GM03348 (cell line): ENCODE results near the gene PGA4.
"Not testable (repeated sequence)": the region's sequence is repeated elsewhere in the genome, so short reads cannot be mapped to it uniquely, and the experiment has no call there.

ENCODE experiments used
- DNase-seq: peaks from one replicate; pipeline ENCODE4 v3.0.0; 2012; ENCODE audit warnings: low spot score

PGA4 gene

DNA sequence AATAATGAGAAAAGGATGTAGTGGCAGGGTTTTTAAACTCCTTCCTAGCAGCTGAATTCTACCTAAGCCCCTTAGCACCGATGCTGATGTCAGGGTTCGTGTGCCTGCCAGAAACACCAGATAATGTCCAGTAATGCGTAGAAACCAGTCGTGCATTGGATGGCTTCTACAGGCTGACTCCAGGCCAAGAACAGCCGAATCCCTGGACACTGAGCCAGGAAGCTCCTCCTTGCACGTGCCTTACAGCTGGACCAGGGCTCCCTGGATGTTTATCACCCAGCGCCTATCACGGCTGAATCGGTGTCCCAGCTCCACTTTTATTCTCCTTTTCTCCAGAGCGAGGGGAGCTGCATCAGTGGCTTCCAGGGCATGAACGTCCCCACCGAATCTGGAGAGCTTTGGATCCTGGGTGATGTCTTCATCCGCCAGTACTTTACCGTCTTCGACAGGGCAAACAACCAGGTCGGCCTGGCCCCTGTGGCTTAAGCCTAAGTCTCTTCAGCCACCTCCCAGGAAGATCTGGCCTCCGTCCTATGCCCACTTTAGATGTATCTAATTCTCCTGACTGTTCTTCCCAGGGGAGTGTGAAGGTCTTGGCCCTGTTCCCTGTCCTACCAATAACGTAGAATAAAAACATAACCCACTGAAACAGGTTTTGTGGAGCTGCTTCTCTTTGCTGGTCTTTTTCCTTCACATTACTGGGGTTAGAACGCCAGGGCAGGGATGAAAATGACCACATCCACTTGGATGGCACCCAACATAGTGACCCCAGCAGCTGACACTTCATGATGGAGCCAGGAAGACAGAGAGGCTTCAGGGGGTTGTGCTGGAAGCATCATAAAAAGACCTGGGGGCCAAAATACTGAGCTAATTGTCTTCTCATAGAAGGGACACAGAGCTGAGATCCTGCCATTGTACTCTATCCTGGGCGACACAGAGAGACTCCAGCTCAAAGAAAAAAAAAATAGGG lies 28.9 kb downstream of the PGA4 start:
- DNase-seq, result not testable (repeated sequence)

DNA sequence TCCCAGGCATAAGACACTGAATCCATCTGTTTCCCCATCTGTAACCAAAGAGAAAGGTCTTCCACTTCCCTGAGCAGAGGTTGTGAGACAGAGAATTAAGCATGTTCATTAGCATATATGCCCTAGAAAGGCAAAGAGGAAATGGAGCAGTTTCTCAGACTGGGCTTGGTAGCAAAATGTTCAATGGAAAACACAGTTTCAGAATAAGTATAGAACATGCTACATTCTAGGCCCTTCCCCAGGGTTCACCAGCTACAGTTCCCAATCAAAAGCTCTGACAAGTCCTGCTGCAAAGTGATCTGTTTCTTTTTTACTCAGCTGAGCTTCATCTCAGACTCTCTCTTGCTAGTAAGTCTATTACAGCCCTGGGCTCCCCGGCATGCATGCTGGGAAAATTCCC lies 30.2 kb downstream of the PGA4 start:
- DNase-seq, result not testable (repeated sequence)

DNA sequence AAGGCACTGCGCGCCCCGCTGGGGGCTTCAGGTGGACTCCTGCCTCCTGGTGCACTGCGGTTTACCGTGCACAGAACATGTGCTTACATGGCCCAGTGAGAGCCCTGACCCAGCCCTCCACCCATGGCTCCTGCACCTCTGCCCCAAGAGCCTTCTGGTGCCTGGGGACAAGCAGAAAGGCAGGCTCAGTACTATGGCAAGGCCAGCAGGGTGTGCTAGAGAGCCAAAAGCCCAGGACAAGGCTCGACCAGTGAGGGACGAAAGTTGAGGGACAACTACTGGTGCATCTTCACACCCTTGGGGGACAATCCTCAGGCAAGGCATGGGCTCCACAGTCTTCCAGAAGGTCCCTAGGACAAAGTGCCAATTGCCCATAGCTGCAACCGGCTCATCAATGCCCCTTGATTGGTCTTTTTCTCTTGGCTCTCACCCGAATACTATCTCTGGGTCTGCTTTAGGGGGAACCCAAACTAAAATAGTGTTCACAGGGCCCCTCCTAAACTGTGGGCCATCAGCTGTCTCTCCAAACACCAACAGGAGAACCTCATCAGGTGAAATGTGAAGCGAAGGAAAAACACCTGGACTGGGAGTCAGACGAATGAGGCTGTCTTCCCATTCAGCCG lies 32.4 kb downstream of the PGA4 start:
- DNase-seq, result peak; percentile 92

DNA sequence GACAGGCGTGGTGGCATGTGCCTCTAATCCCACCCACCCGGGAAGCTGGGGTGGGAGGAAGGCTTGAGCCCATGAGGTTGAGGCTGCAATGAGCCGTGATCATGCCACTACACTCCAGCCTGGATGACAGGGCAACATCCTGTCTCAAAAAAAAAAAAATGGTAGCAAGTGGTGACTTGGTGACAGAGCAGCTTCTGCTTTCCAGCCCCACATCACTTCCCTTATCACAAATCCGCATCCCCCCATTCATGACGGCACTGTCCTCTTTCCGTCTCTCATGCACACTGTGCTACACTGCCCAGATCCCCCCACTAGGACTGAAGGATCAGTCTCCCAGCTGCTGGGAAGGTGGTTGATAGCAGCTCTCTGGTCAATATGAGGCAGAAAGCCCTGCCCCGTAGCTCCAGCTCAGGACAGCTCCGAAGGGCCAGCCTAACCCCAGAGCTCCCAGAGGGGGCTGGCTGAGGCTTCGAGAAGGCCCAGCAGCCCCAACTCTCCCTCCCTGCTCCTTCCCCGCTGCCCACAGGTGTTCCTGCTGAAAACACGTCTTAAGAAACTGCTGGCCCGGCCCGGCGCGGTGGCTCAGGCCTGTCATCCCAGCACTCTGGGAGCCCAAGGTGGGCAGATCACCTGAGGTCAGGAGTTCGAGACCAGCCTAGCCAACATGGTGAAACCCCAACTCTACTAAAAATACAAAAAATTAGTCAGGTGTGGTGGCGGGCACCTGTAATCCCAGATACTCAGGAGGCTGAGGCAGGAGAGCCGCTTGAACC lies 34.7 kb downstream of the PGA4 start:
- no peak for DNase-seq

DNA sequence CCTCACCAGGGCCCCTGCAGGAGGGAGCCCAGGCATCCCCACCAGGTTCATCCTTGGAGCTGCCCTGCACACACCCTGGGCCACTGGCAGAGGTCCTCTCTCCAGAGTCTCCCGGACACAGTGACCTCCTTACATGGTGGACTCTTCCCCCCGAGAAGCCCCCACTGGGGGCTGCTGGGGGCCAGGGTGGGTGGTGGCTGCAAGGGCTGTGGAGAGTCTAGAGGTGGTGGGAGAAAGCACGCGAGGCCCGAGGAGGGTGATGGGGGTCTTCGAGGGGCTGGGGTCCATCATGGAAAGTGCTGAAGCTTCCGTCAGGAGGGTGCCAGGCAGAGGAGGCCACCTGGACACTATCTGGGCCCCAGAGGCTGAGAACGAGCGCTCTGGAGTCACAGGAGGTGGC lies 36.4 kb downstream of the PGA4 start:
- no peak for DNase-seq

DNA sequence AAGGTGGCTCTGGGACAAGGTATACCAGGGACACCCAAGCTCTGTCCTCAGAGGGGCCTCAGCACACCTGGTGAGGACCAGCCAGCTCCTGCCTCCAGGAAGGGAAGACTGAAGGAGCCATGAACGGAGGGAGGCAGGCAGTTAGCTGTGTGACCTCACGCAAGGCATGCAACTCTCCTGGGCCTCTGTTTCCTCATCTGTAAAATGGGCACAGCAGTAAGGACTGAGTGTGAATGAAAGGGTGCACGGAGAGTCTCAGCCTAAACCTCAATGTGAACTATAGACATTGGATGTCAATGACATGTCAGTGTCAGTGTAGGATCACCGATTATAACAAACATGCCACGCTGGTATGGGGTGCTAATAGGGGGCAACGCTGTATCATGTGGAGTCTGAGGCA lies 37.2 kb downstream of the PGA4 start:
- DNase-seq, result no peak

DNA sequence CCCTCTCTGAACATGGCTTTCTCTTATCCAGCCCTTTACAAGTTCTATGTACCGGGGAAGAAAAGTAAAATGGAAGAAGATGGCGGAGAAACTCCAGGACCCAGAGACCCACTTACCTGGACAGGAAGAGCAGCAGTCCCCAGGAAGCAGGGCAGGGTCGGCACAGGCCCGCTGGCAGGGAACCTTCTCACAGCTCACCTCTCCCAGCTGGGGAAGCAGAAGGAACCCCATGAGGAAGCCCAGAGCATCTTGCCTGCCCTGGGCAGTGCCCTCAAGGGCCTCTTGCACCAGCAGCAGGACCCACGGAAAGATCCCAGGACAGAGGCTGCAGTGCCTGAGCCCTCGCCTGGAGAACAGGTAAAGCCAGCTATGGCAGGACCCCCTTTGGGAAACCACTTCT lies 42.2 kb downstream of the PGA4 start:
- DNase-seq, result no peak

DNA sequence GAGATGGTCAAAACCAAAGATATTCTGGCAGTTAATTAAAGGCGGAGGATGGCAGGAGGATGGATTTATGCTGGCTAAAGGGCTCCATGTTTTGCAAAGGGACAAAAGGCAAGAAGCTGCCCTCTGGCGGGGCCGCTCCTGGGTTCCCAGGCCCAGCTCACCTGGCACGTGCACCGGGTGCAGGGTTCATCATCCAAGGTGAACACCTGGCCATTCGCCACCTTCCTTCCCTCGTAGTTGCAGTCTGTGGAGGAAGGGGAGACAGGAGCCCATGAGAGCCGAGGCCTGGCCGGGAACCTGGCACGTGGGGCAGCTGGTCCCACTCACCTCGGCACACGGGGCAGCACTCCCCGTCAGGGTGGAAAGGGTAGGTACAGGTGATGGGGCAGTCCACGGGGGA lies 42.6 kb downstream of the PGA4 start:
- DNase-seq, result no peak

DNA sequence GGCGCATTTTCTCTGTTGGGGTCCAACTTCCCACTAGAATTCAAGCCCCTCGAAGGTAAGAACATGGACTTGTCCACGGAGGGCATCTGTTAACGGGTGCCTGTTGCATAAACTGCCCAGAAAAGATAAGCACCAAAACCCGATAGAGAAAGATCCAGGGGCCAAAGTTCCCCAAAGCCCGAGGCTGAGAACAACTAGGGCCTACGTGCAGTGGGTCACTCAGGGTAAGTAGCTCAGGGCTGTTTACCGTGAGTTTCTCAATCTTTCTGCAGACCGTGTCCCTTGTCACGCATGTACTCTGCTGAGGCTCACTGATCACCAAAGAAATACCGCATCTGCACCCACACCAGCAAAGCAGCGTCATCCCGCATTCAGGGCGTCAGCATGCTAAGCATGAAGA lies 43.2 kb downstream of the PGA4 start:
- DNase-seq, result no peak

DNA sequence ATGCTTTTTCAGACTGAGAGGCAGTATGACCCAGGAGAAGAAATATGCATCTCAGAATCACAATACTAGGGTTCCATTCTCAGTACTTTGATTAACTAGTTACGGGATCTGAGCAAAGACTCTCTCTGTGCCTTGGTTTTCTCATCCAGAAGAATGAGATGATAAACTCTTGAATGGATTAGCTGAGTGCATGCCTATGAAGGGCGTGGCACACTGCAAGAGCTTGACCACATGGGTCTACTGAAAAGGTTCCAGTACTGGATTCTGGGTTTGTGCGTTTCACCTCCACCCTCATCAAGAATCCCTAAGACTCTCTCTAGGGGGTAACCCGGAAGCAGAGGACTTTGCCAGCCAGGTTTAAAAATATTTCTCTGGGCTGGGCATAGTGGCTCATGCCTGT lies 44.5 kb downstream of the PGA4 start:
- DNase-seq, result peak; percentile 76

DNA sequence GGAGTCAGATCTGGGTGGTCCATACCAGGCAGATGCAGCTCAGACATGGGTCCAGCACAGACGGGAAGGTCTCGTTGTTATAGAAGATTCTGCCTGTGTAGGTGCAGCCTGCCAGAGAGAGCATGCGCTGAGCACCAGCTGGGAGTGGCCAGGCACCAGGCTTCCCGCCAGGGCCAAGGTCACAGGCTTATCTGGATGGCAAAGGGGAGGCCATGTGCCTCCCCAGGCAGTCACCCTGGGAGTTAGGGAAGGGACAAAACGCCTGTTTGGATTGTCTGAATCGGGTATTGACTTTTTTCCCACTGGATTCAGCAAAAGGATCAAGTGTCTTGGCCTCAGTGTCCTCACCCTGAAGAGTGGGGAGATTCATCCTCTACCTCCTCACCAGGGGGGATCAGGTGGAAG lies 45.3 kb downstream of the PGA4 start:
- DNase-seq, result no peak

DNA sequence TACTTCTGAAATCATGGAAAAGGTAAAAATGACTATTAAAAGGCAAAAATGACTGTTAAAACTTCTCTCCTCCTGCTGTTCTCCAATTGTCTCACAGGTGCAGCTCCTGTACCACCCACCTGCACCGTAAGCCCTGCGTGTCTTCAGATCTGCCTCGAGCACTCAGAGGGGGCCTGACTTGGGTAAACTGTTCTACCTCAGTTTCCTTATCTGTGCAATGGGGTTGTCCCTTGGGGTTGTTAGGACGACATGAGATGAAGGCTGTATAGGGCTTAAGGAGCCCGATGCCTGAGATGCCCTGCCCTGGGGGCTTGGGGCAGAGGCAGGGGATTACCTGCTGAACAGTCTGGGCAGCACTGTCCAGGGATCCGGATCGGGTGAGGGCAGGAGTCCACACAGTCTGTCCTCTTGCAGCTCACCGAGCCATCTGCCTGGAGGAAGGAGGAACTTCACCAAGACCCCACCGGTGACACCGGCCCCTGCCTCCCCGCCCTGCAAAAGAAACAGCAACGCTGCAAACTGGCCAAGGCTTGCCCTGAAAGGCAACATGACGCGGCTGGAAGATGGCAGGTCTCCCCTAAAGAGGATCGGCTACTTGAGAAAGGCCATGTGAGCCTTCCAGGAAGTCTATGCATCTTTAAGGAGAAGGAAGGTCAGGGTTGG lies 46.6 kb downstream of the PGA4 start:
- DNase-seq, result no peak

DNA sequence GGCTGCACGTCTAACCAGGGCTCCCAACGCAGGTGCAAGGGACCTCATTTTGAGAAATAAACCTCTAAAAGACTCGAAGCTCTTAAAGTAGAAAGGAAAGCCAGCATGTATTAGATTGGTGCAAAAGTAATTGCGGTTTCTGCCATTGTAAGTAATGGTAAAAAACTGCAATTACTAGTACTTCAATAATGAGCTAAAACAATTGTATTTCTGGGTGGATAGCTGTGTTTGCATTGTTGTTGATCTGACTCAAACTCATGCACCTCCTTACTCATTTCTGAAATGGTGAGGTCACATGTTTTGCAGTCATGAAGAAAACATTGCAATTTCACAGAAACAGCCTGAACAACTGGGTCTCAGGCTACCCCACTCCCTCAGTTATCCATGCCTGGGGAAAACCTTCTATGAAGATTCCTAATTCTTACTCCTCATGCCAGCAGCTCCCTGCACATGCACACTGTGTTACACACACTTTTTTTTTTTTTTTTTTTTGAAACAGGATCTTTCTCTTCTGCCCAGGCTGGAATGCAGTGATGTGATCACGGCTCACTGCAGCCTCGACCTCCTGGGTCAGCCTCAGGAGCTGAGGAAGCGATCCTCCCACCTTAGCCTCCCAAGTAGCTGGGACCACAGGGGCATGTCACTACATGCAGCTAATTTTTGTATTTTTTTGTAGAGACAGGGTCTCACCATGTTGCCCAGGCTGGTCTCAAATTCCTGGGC lies 48.4 kb downstream of the PGA4 start:
- DNase-seq, result peak; percentile 75

DNA sequence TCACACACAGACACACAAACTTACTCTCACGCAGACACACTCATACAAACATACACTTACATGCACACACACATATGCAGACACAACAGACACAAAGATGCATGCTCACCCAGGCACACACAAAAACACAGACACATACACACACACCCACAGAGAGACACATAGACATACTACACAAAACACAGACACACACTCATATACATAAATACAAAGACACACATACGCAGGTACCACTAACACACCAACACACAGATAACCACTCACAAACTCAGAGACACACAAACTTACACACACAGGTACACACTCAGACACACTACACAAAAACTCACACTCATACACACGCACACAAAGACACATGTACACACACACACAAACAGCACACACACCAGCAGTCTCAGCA lies 50.6 kb downstream of the PGA4 start:
- DNase-seq, result no peak

DNA sequence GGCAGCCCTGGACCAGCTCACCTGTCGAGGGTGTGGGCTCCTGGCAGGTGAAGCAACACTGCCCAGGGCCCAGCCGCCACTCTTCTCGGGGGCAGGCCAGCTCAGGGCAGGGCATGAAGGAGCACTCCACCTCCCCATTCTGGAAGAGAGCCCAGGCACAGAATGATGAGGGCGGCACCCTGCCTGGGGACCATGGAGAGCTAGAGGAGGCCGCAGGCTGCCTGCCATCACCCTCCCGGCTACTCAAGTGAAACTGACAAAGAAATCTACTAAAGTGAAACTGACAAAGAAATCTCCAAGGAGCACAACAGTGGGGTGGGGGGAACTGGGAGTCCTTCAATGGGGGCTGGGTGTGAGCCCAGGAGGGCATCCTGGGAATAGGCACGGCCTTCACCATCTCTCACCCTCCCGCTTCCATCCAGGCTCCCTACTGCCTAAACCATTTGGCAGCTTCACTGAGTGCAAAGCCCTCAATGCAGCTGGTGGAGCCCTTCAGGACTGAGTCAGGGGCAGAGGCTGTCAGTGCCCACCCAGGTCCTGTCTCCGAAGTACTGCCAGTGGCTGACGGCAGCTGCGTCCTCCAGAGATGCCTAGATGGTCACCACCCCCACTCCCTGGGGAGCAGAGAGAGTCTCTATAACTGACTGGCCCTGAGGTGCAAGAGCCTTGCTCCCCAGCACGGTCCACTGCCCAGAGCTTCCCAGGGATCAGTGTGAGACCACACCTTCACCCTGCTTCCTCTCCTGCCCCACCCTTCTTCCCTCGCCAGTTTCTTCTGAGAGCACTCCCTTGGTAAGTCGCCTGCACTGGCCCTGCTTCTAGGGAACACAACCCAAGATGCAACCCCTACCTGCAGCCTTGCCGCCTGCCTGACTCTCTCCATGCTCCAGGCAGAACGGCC lies 51.3 kb downstream of the PGA4 start:
- no peak for DNase-seq

DNA sequence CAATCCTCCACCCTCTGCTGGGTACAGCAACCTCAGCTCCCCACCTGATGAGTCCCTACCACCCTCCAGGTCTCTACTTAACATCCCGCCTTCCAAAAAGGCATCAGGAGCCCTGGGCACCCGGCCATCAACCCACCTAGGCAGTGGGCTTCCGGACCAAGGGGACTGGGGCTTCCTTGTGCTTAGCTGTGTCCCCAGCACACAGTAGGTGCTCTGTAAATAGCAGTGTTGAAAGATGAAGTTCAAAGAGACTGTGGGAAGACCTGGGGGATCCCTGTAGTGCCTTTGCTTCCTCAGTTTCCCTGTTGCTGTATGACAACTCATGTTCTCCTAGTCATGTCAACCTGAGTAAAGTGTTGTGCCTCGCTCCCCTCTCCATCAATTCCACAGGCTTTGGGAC lies 51.9 kb downstream of the PGA4 start:
- DNase-seq, result no peak

DNA sequence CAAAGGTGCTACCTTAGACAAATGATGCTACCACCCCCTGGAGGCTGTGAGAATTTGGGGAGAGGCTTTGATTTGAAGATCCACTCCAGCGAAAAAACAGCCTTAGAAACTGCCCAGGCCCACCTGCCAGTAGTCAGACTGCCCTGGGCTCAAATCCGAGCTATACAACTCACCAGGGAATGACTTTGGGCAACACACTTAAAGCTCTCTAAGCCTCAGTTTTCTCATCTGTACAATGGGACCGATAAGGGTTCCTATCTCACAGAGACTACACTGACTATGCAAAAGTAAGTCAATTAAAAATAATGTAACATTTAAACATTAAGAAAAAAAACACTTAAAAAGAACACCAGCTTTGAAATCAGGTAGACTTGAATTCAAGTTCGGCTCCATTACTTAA lies 53.0 kb downstream of the PGA4 start:
- no peak for DNase-seq

DNA sequence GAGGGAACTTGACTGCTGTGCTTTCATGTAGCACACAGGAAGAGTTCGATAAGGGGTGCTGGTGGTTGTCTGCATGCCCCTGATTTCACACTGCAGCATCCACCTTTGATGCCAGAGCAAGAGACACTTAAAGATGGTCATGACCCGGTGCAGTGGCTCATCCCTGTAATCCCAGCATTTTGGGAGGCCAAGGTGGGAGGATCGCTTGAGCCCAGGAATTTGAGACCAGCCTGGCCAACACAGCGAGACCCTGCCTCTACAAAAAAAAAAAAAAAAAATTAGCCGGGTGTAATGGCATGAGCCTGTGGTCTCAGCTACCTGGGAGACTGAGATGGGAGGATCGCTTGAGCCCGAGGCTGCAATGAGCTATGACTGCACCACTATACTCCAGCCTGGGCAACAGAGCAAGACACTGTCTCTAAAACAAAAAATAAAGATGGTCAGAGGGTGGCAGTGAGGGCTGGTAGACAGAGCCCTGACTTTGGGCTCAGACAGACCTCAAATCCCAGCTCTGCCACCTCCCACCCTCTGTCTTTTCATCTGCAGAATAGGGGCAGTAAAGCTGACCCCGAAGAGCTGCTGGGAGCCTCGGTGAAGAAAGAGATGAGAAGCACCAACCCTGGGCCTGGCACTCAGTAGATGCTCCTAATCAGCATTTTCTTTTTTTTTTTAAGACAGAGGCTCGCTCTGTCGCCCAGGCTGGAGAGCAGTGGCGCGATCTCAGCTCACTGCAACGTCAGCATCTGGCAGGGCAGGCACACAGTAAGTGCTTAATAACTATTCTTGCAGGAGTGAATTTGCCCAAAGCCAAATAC lies 55.2 kb downstream of the PGA4 start:
- no peak for DNase-seq

DNA sequence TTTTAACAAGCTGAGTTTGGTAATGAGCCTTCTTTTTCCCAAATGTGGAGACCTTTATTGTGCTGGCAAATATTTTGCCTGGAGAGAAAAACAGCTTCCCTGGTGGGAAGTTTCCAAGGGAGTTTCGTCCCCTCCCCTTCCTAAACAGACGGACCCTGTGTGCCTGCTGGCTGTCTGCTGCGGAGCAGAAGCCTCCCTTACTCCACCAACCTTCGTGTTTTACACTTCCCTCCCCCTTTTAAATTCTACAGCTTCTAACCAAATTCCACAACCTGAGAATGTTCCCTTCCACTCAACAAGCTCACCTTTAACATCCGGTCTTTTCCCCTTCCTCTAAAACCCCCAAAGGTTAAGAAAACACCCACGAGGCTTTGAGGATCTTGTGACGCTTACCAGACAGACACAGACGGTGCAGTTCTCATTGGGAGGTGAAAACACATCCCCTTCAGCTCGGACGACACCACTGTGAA lies 55.9 kb downstream of the PGA4 start:
- DNase-seq, result no peak
